NCI-H2171 (cell line): ENCODE results near the gene ZPBP.

Source experiments
- DNase-seq: peaks from one replicate; lab custom pipeline; 2025; lab: John Stamatoyannopoulos, UW

The ZPBP gene

GRCh38 chr7:50092579-50093491, at the start of gene ZPBP:
ZPBP (minus strand) TSS chr7:50093246; CDS start chr7:50093194, 52 bp downstream.
- DNase-seq = peak; percentile 20

GRCh38 chr7:50142425-50143017, 49.5 kb upstream of the ZPBP start:
- no peak for DNase-seq

- no peak for DNase-seq
Observed at GRCh38 chr7:50141854-50142253, 48.8 kb upstream of the ZPBP start.

- DNase-seq = no peak
Observed at GRCh38 chr7:50141131-50141530, 48.1 kb upstream of the ZPBP start.

GRCh38 chr7:50140688-50141087, 47.6 kb upstream of the ZPBP start:
- DNase-seq = no peak

GRCh38 chr7:50138101-50138500, 45.1 kb upstream of the ZPBP start:
- no peak for DNase-seq

- no peak for DNase-seq
Observed at GRCh38 chr7:50125766-50126165, 32.7 kb upstream of the ZPBP start.

GRCh38 chr7:50121286-50121685, 28.2 kb upstream of the ZPBP start:
- no peak for DNase-seq

GRCh38 chr7:50119815-50120637, 27.0 kb upstream of the ZPBP start:
- DNase-seq = no peak

- no peak for DNase-seq
Observed at GRCh38 chr7:50112250-50112649, 19.2 kb upstream of the ZPBP start.

GRCh38 chr7:50101873-50102272, 8.8 kb upstream of the ZPBP start:
- no peak for DNase-seq

- DNase-seq = no peak
Observed at GRCh38 chr7:50095634-50096033, 2.6 kb upstream of the ZPBP start.

- DNase-seq = no peak
Observed at GRCh38 chr7:50088463-50089129, 4.5 kb downstream of the ZPBP start.

GRCh38 chr7:50085344-50085743, 7.7 kb downstream of the ZPBP start:
- DNase-seq = no peak

GRCh38 chr7:50073093-50073492, 20.0 kb downstream of the ZPBP start:
- DNase-seq = no peak

- DNase-seq = no peak
Observed at GRCh38 chr7:50069613-50070012, 23.4 kb downstream of the ZPBP start.

GRCh38 chr7:50068850-50069551, 24.0 kb downstream of the ZPBP start:
- DNase-seq = no peak

- DNase-seq = no peak
Observed at GRCh38 chr7:50068026-50068425, 25.0 kb downstream of the ZPBP start.

- DNase-seq = no peak
Observed at GRCh38 chr7:50062951-50063350, 30.1 kb downstream of the ZPBP start.

GRCh38 chr7:50056131-50056530, 36.9 kb downstream of the ZPBP start:
- no peak for DNase-seq

GRCh38 chr7:50047716-50048115, 45.3 kb downstream of the ZPBP start:
- no peak for DNase-seq
